ENCODE measurements around the gene EIF4G1. TPM values are rescaled to one million over a fixed set of nuclear protein-coding genes. Genes with fewer than 3 reads are reported as not detected.
A peak's percentile ranks its signal among the peaks of the same experiment; 100 is the strongest.

Gene EIF4G1
- total RNA-seq, 1 donor from 2014 or later, result 371 TPM

GRCh38 chr3:184381261-184382224 lies 67.1 kb downstream of the EIF4G1 start:
- peak; percentile 58 for DNase-seq (ENCODE audit: low read depth)

GRCh38 chr3:184382326-184383032 lies 68.1 kb downstream of the EIF4G1 start:
- DNase-seq (ENCODE audit: low read depth), result no peak

GRCh38 chr3:184383033-184383740 lies 68.8 kb downstream of the EIF4G1 start:
- DNase-seq (ENCODE audit: low read depth), result no peak

GRCh38 chr3:184384342-184384741 lies 69.9 kb downstream of the EIF4G1 start:
- no peak for DNase-seq (ENCODE audit: low read depth)

Other genes starting within 250 kb of the EIF4G1 start
- 3.1 and 7.1 TPM in 2 replicates for gene HTR3E, start 217.5 kb upstream of the EIF4G1 start, total RNA-seq
- 53.7 and 54.3 TPM in 2 replicates for gene EIF2B5, start 179.2 kb upstream of the EIF4G1 start, total RNA-seq
- gene DVL3, start 159.2 kb upstream of the EIF4G1 start, total RNA-seq, result 119 and 139 TPM in 2 replicates
- gene AP2M1, start 139.8 kb upstream of the EIF4G1 start, total RNA-seq, result 329 and 375 TPM in 2 replicates
- 50.1 and 52.8 TPM in 2 replicates for gene ABCF3, start 128.4 kb upstream of the EIF4G1 start, total RNA-seq
- gene VWA5B2, start 85.0 kb upstream of the EIF4G1 start, total RNA-seq, result not detected in 2 replicates
- gene ALG3, start 65.6 kb upstream of the EIF4G1 start, total RNA-seq, result 55.0 and 77.6 TPM in 2 replicates
- gene EEF1AKMT4, start 64.9 kb upstream of the EIF4G1 start, total RNA-seq, result 2.8 and 3.6 TPM in 2 replicates
- not detected in 2 replicates for gene CAMK2N2, start 53.1 kb upstream of the EIF4G1 start, total RNA-seq
- gene ECE2, start 38.6 kb upstream of the EIF4G1 start, total RNA-seq, result not detected in 2 replicates
- 480 and 540 TPM in 2 replicates for gene PSMD2, start 15.4 kb upstream of the EIF4G1 start, total RNA-seq
- 14.2 and 15.5 TPM in 2 replicates for gene FAM131A, start 23.0 kb downstream of the EIF4G1 start, total RNA-seq
- 1.8 and 3.4 TPM in 2 replicates for gene CLCN2, start 47.0 kb downstream of the EIF4G1 start, total RNA-seq
- 77.1 and 87.4 TPM in 2 replicates for gene POLR2H, start 47.1 kb downstream of the EIF4G1 start, total RNA-seq
- 0.16 TPM in 1 of 2 replicates, not detected in the other for gene THPO, start 63.6 kb downstream of the EIF4G1 start, total RNA-seq
- gene CHRD, start 65.4 kb downstream of the EIF4G1 start, total RNA-seq, result 8.4 and 18.8 TPM in 2 replicates
- 23.2 and 23.6 TPM in 2 replicates for gene EPHB3, start 247.2 kb downstream of the EIF4G1 start, total RNA-seq